HepG2 (cell line): ENCODE data around the gene GDE1. TPM values are rescaled to one million over a fixed set of nuclear protein-coding genes. Genes with fewer than 3 reads are reported as not detected.
A peak's percentile ranks its signal among the peaks of the same experiment; 100 is the strongest.

Experiments used
- AGO2 ChIP-seq: fragments of 200-400 bp; formaldehyde crosslinking; optimal IDR thresholded peaks from 2 replicates; pipeline ENCODE3; 2017; ENCODE audit warnings: mild to moderate bottlenecking, low read depth, low read length, moderate library complexity
- DR1 ChIP-seq: sonication (generic); formaldehyde crosslinking; IDR thresholded peaks from 2 replicates; pipeline ENCODE4 v1.8.0; 2021; ENCODE audit warnings: mild to moderate bottlenecking, missing genetic modification reagents, inconsistent platforms
- FOXK2 ChIP-seq: fragments of 450-650 bp; IDR thresholded peaks from 2 replicates; pipeline ENCODE4 v1.6.1; 2016
- HES4 ChIP-seq: sonication (generic); formaldehyde crosslinking; IDR thresholded peaks from 2 replicates; pipeline ENCODE4 v1.9.0; 2021; ENCODE audit warnings: mild to moderate bottlenecking, missing genetic modification reagents, borderline replicate concordance
- KDM1A ChIP-seq: IDR thresholded peaks from 2 replicates; pipeline ENCODE4 v1.6.1; 2016; ENCODE audit warnings: missing compliant biosample characterization
- KLF9 ChIP-seq: IDR thresholded peaks from 2 replicates; pipeline ENCODE4 v1.6.1; 2016; ENCODE audit warnings: low read depth
- NFATC3 ChIP-seq: sonication (generic); formaldehyde crosslinking; IDR thresholded peaks from 2 replicates; pipeline ENCODE4 v1.5.1; 2020; ENCODE audit warnings: mild to moderate bottlenecking, missing genetic modification reagents
- PITX1 ChIP-seq: sonication (generic); formaldehyde crosslinking; IDR thresholded peaks from 2 replicates; pipeline ENCODE4 v1.5.1; 2020; ENCODE audit warnings: mild to moderate bottlenecking, missing genetic modification reagents
- REL ChIP-seq: sonication (generic); formaldehyde crosslinking; conservative IDR thresholded peaks from 2 replicates; pipeline ENCODE4 v1.8.0; 2022; ENCODE audit warnings: mild to moderate bottlenecking, missing genetic modification reagents, moderate library complexity
- SIX4 ChIP-seq: sonication (generic); formaldehyde crosslinking; IDR thresholded peaks from 2 replicates; pipeline ENCODE4 v1.4.0; 2020; ENCODE audit warnings: missing genetic modification reagents
- SRY ChIP-seq: sonication (generic); formaldehyde crosslinking; IDR thresholded peaks from 2 replicates; pipeline ENCODE4 v1.8.0; 2022; ENCODE audit warnings: mild to moderate bottlenecking, missing genetic modification reagents
- STAG1 ChIP-seq: sonication (generic); formaldehyde crosslinking; IDR thresholded peaks from 2 replicates; pipeline ENCODE4 v1.4.0; 2020; ENCODE audit warnings: missing genetic modification reagents
- ZNF431 ChIP-seq: sonication (generic); formaldehyde crosslinking; IDR thresholded peaks from 2 replicates; pipeline ENCODE4 v1.9.0; 2022; ENCODE audit warnings: missing genetic modification reagents, low read depth, mild to moderate bottlenecking, borderline replicate concordance
- ZNF441 ChIP-seq: sonication (generic); formaldehyde crosslinking; IDR thresholded peaks from 2 replicates; pipeline ENCODE4 v1.7.0; 2021; ENCODE audit warnings: missing genetic modification reagents, borderline replicate concordance
- ZNF720 ChIP-seq: sonication (generic); formaldehyde crosslinking; IDR thresholded peaks from 2 replicates; pipeline ENCODE4 v1.4.0; 2020; ENCODE audit warnings: missing genetic modification reagents
- polyA plus RNA-seq, 8 experiments: library from polyadenylated mRNA; depleted of rRNA in 3 of 8; stranded (reverse) in 7 of 8; unstranded in 1 of 8; fragments of >200 nt; fragmentation: Illumina TruSeq in 4 of 8; extraction: Trizol in 4 of 8; gene quantifications; 2 replicates each; pipeline versions ENCODE4 v1.2.1 to v1.2.3, GENCODE V29; 2011 to 2016; ENCODE audit warnings: low read depth in 4 of 8, missing spikeins in 1 of 8, mixed read lengths in 1 of 8; ENCODE audit not compliant: insufficient read depth in 1 of 8
- total RNA-seq, 5 experiments: library from RNA; depleted of rRNA; stranded (reverse); fragments of >200 nt; fragmentation: Illumina TruSeq; extraction: Trizol; gene quantifications; 2 replicates each; pipeline ENCODE4 v1.2.3, GENCODE V29; 2016; ENCODE audit warnings: low read depth in 1 of 5
- TF ChIP-seq, protein P1 (sequence below): IDR thresholded peaks from 2 replicates; pipeline ENCODE4 v1.4.0; 2020; ENCODE audit warnings: mild to moderate bottlenecking, missing genetic modification reagents
- TF ChIP-seq, protein P2 (sequence below): sonication (generic); formaldehyde crosslinking; IDR thresholded peaks from 2 replicates; pipeline ENCODE4 v1.8.1; 2022; ENCODE audit warnings: low read depth, mild to moderate bottlenecking, missing genetic modification reagents
- TF ChIP-seq, protein P3 (sequence below): sonication (generic); formaldehyde crosslinking; IDR thresholded peaks from 2 replicates; pipeline ENCODE4 v1.4.0; 2020; ENCODE audit warnings: low read depth, missing genetic modification reagents
- TF ChIP-seq, protein P4 (sequence below): sonication (generic); formaldehyde crosslinking; IDR thresholded peaks from 2 replicates; pipeline ENCODE4 v1.4.0; 2020; ENCODE audit warnings: missing genetic modification reagents

GDE1 gene
- total and polyA plus RNA-seq, 2 of the 13 experiments (the other 11 are each of a cell fraction or from before 2014, with no cell fraction given): 35.9 to 59.0 TPM

DNA sequence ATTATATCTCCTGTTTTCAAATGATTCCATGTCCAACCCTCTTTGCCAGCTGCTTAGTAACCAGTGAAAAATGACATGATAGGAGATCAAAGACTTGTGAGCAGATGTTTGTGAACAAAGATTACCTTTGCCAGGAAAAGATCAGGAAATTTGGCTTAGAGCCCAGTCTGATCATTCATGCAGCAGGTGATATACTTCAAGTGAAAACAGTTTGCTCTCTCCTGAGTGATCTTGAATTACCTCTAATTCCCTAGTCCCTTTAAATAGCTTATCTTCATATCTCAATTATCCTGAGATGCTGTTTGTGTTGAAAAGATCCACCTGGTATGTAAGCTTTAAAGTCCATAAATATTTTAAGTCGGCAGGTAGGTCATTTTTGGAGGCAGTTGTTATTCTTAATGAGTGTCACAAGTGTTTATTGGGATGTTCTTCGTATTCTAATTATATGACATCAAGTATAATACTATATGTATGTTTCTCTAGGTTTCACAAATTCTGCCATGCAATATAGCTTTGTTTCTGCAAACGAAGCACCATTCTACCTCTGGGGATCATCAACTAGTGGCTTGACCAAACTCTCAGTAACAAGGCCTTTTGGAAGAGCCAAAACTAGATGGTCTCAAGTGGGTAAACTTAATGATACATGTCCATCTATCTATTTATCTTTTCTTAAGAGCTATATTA lies 20.4 kb upstream of the GDE1 start (continued):
- TF ChIP-seq SIX4 (CRISPR knock-in tag) (peak; percentile 90), ZNF431 (no peak), SRY (CRISPR knock-in tag) (no peak), REL (CRISPR knock-in tag) (no peak), ZNF441 (CRISPR knock-in tag) (no peak), DR1 (CRISPR knock-in tag) (no peak), NFATC3 (CRISPR knock-in tag) (no peak), ZNF720 (CRISPR knock-in tag) (no peak), AGO2 (no peak), STAG1 (CRISPR knock-in tag) (no peak; the same call in 1 of the 2 replicates), PITX1 (CRISPR knock-in tag) (peak; percentile 97), KLF9 (CRISPR knock-in tag) (0 out of 2 replicates have a peak, but pooled peaks have one; percentile 49), KDM1A (CRISPR knock-in tag) (peak; percentile 47; the same call in 1 of the 2 replicates), FOXK2 (no peak), HES4 (no peak)
- TF ChIP-seq, protein P1, sequence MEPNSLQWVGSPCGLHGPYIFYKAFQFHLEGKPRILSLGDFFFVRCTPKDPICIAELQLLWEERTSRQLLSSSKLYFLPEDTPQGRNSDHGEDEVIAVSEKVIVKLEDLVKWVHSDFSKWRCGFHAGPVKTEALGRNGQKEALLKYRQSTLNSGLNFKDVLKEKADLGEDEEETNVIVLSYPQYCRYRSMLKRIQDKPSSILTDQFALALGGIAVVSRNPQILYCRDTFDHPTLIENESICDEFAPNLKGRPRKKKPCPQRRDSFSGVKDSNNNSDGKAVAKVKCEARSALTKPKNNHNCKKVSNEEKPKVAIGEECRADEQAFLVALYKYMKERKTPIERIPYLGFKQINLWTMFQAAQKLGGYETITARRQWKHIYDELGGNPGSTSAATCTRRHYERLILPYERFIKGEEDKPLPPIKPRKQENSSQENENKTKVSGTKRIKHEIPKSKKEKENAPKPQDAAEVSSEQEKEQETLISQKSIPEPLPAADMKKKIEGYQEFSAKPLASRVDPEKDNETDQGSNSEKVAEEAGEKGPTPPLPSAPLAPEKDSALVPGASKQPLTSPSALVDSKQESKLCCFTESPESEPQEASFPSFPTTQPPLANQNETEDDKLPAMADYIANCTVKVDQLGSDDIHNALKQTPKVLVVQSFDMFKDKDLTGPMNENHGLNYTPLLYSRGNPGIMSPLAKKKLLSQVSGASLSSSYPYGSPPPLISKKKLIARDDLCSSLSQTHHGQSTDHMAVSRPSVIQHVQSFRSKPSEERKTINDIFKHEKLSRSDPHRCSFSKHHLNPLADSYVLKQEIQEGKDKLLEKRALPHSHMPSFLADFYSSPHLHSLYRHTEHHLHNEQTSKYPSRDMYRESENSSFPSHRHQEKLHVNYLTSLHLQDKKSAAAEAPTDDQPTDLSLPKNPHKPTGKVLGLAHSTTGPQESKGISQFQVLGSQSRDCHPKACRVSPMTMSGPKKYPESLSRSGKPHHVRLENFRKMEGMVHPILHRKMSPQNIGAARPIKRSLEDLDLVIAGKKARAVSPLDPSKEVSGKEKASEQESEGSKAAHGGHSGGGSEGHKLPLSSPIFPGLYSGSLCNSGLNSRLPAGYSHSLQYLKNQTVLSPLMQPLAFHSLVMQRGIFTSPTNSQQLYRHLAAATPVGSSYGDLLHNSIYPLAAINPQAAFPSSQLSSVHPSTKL: peak; percentile 99
- TF ChIP-seq, protein P2, sequence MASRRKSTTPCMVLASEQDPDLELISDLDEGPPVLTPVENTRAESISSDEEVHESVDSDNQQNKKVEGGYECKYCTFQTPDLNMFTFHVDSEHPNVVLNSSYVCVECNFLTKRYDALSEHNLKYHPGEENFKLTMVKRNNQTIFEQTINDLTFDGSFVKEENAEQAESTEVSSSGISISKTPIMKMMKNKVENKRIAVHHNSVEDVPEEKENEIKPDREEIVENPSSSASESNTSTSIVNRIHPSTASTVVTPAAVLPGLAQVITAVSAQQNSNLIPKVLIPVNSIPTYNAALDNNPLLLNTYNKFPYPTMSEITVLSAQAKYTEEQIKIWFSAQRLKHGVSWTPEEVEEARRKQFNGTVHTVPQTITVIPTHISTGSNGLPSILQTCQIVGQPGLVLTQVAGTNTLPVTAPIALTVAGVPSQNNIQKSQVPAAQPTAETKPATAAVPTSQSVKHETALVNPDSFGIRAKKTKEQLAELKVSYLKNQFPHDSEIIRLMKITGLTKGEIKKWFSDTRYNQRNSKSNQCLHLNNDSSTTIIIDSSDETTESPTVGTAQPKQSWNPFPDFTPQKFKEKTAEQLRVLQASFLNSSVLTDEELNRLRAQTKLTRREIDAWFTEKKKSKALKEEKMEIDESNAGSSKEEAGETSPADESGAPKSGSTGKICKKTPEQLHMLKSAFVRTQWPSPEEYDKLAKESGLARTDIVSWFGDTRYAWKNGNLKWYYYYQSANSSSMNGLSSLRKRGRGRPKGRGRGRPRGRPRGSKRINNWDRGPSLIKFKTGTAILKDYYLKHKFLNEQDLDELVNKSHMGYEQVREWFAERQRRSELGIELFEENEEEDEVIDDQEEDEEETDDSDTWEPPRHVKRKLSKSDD (CRISPR knock-in tag): no peak
- TF ChIP-seq, protein P3, sequence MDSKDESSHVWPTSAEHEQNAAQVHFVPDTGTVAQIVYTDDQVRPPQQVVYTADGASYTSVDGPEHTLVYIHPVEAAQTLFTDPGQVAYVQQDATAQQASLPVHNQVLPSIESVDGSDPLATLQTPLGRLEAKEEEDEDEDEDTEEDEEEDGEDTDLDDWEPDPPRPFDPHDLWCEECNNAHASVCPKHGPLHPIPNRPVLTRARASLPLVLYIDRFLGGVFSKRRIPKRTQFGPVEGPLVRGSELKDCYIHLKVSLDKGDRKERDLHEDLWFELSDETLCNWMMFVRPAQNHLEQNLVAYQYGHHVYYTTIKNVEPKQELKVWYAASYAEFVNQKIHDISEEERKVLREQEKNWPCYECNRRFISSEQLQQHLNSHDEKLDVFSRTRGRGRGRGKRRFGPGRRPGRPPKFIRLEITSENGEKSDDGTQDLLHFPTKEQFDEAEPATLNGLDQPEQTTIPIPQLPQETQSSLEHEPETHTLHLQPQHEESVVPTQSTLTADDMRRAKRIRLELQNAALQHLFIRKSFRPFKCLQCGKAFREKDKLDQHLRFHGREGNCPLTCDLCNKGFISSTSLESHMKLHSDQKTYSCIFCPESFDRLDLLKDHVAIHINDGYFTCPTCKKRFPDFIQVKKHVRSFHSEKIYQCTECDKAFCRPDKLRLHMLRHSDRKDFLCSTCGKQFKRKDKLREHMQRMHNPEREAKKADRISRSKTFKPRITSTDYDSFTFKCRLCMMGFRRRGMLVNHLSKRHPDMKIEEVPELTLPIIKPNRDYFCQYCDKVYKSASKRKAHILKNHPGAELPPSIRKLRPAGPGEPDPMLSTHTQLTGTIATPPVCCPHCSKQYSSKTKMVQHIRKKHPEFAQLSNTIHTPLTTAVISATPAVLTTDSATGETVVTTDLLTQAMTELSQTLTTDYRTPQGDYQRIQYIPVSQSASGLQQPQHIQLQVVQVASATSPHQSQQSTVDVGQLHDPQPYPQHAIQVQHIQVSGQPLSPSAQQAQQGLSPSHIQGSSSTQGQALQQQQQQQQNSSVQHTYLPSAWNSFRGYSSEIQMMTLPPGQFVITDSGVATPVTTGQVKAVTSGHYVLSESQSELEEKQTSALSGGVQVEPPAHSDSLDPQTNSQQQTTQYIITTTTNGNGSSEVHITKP (CRISPR knock-in tag): peak; percentile 51; the same call in 1 of the 2 replicates
- TF ChIP-seq, protein P4, sequence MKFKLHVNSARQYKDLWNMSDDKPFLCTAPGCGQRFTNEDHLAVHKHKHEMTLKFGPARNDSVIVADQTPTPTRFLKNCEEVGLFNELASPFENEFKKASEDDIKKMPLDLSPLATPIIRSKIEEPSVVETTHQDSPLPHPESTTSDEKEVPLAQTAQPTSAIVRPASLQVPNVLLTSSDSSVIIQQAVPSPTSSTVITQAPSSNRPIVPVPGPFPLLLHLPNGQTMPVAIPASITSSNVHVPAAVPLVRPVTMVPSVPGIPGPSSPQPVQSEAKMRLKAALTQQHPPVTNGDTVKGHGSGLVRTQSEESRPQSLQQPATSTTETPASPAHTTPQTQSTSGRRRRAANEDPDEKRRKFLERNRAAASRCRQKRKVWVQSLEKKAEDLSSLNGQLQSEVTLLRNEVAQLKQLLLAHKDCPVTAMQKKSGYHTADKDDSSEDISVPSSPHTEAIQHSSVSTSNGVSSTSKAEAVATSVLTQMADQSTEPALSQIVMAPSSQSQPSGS (CRISPR knock-in tag): peak; percentile 90
